ENCODE data around the gene FGA.
"Not testable (repeated sequence)": the region's sequence is repeated elsewhere in the genome, so short reads cannot be mapped to it uniquely, and the experiment has no call there.

Gene FGA

GRCh38 chr4:154606728-154607723 is 16.5 kb upstream of the FGA start:
- no peak overlapping the region for H3K4me2 ChIP-seq (ENCODE audit: low read length)
- peaks cover 3% of the 10 kb centered on the region for H3K4me1 ChIP-seq (ENCODE audit: control insufficient read depth, insufficient read depth, low read length)
- H3K9ac ChIP-seq (ENCODE audit: low read depth, low read length): no peak overlapping the region
- H3K9me3 ChIP-seq (replicated peaks; ENCODE audit: low read length): no peaks in the 10 kb centered on the region
- no peak overlapping the region for H3K4me3 ChIP-seq (ENCODE audit: low read length)
- H3K36me3 ChIP-seq (ENCODE audit: insufficient read depth, low read length): no peaks in the 10 kb centered on the region
- H3K27me3 ChIP-seq (ENCODE audit: control insufficient read depth, insufficient read depth, low read length): peaks cover 12% of the 10 kb centered on the region

DNA sequence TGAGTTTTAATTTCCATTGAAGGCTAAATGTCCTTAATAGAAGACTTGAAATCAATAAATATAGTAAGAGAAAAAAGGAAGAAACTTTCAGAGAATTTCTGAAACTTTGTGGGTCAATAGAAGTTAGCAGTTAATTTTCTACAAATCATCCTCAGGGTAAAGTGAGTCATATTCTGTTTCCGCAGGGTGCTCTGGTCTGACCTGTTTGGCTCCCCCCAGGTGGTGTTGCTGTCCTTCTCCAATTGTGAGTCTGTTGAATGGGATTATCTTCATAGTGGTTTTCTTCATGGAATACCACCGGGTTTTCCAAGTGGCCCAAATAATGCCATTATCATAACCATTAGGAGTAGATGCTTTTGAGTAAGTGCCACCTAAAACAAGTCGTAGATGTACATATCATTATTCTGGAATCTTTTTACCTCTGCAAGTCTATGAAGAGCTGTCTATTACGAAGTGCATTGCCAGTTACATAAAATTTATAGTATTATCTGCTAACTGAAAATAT is 14.2 kb upstream of the FGA start:
- H3K4me1 ChIP-seq (ENCODE audit: control insufficient read depth, insufficient read depth, low read length): peaks cover 3% of the 10 kb centered on the region
- no peak overlapping the region for H3K9ac ChIP-seq (ENCODE audit: low read depth, low read length)
- H3K36me3 ChIP-seq (ENCODE audit: insufficient read depth, low read length): no peaks in the 10 kb centered on the region
- no peak overlapping the region for H3K4me2 ChIP-seq (ENCODE audit: low read length)
- no peak overlapping the region for H3K4me3 ChIP-seq (ENCODE audit: low read length)
- H3K9me3 ChIP-seq (replicated peaks; ENCODE audit: low read length): no peaks in the 10 kb centered on the region
- peaks cover 12% of the 10 kb centered on the region for H3K27me3 ChIP-seq (ENCODE audit: control insufficient read depth, insufficient read depth, low read length)

DNA sequence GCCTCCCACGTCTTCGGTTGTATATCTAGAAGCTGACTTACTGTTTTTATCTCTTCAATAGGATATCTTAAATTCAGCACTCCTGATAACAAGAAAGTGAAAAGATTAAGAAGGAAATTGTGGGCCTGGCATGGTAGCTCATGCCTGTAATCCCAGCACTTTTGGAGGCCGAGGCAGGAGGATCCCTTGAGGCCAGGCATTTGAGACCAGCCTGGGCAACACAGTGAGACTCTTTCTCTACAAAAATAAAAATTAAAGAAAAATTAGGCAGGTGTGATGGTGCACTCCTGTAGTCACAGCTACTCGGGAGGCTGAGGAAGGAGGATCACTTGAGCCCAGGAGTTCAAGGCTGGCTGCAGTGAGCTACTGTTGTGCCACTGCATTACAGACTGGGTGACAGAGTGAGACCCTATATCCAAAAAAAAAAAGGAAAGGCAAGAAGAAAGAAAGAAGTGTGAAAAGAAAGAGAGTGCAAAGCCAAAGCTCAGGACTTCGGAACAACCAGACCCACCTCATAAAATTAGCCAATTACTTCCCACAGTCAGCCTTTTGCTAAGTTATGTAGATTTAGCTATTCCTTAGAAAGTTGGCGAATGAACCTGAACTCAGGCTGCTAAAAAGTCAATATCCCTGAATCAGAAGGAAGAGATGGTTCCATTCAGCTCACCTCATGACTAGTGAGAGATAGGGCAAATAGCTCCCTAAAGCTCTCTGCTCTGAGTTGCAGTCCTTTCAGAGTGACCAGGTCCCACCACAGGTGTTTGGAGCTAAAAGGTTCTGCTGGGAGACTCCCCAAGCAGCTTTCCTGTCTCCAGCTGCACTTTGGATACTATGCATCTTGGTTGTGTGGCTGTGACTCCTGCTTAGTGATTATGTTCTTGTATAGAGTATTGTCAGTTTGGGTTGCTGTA is 12.7 kb upstream of the FGA start:
- Histone ChIP-seq H3K4me1 (ENCODE audit: control insufficient read depth, insufficient read depth, low read length) (peaks cover 3% of the 10 kb centered on the region), H3K9ac (ENCODE audit: low read depth, low read length) (no peak overlapping the region), H3K4me2 (ENCODE audit: low read length) (no peak overlapping the region), H3K4me3 (ENCODE audit: low read length) (no peak overlapping the region), H3K36me3 (ENCODE audit: insufficient read depth, low read length) (no peaks in the 10 kb centered on the region), H3K27me3 (ENCODE audit: control insufficient read depth, insufficient read depth, low read length) (peaks cover 5% of the 10 kb centered on the region), H3K9me3 (replicated peaks; ENCODE audit: low read length) (no peaks in the 10 kb centered on the region)

DNA sequence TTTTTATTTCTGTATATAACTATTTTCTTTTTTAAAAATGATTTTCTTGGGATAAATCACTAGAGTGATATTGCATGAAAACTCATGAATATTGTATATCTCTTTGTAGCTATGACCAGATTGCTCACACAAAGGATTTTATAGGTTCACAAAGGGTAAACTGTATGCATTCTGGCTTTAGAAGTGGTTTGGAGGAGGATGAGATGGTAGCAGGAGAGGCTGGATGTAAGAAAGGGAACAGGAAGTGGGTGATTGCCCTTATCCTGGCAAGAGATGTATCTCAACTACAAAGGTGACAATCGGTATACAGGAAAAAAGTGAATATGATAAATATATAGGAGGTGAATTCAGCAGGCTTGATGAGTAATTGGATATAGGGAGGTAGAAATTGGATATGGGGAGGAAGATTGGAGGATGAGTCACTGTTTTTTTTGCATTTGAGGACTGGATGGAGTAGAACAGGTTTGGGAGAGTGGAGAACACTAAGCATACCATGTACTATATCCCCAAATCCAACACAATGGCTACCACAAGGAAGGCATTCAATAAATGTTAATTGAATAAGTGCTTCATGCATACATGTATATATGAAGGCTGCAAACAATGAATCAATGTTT is 12.0 kb upstream of the FGA start:
- Histone ChIP-seq H3K9me3 (replicated peaks; ENCODE audit: low read length) (no peaks in the 10 kb centered on the region), H3K4me3 (ENCODE audit: low read length) (no peak overlapping the region), H3K27me3 (ENCODE audit: control insufficient read depth, insufficient read depth, low read length) (peaks cover 5% of the 10 kb centered on the region), H3K4me2 (ENCODE audit: low read length) (no peak overlapping the region), H3K4me1 (ENCODE audit: control insufficient read depth, insufficient read depth, low read length) (peaks cover 3% of the 10 kb centered on the region), H3K36me3 (ENCODE audit: insufficient read depth, low read length) (no peaks in the 10 kb centered on the region), H3K9ac (ENCODE audit: low read depth, low read length) (no peak overlapping the region)

- peaks cover 3% of the 10 kb centered on the region for H3K4me1 ChIP-seq (ENCODE audit: control insufficient read depth, insufficient read depth, low read length)
- H3K4me2 ChIP-seq (ENCODE audit: low read length): no peak overlapping the region
- no peaks in the 10 kb centered on the region for H3K36me3 ChIP-seq (ENCODE audit: insufficient read depth, low read length)
- no peaks in the 10 kb centered on the region for H3K9me3 ChIP-seq (replicated peaks; ENCODE audit: low read length)
- H3K9ac ChIP-seq (ENCODE audit: low read depth, low read length): no peak overlapping the region
- H3K4me3 ChIP-seq (ENCODE audit: low read length): no peak overlapping the region
- no peaks in the 10 kb centered on the region for H3K27me3 ChIP-seq (ENCODE audit: control insufficient read depth, insufficient read depth, low read length)
These were observed 7.5 kb upstream of the FGA start for GRCh38 chr4:154597798-154598774.

DNA sequence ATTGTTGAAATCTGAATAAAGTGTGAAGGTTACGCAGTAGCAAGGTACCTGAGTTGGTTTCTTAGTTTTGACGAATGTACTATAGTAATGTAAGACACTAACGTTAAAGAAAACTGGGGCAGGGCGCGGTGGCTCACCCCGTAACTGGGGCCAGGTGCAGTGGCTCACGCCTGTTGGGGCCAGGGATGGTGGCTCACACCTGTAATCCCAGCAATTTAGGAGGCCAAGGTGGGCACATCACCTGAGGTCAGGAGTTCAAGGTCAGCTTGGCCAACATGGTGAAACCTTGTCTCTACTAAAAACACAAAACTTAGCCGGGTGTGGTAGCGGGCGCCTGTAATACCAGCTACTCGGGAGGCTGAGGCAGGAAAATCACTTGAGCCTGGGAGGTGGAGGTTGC is 6.7 kb upstream of the FGA start:
- H3K9me3 ChIP-seq (replicated peaks; ENCODE audit: low read length); H3K36me3 ChIP-seq (ENCODE audit: insufficient read depth, low read length): not testable (repeated sequence)

GRCh38 chr4:154595807-154596206 is 5.3 kb upstream of the FGA start:
- Histone ChIP-seq H3K27me3 (ENCODE audit: control insufficient read depth, insufficient read depth, low read length) (peaks cover under 1% of the 10 kb centered on the region), H3K4me1 (ENCODE audit: control insufficient read depth, insufficient read depth, low read length) (no peaks in the 10 kb centered on the region), H3K4me2 (ENCODE audit: low read length) (no peak overlapping the region)

More for the DNA sequence above, 6.7 kb upstream of the FGA start:
- H3K27me3 ChIP-seq (ENCODE audit: control insufficient read depth, insufficient read depth, low read length); H3K4me3 ChIP-seq (ENCODE audit: low read length); H3K9ac ChIP-seq (ENCODE audit: low read depth, low read length); H3K4me1 ChIP-seq (ENCODE audit: control insufficient read depth, insufficient read depth, low read length); H3K4me2 ChIP-seq (ENCODE audit: low read length): not testable (repeated sequence)

GRCh38 chr4:154594343-154594742 is 3.8 kb upstream of the FGA start:
- not testable (repeated sequence) for H3K27me3 ChIP-seq (ENCODE audit: control insufficient read depth, insufficient read depth, low read length); H3K36me3 ChIP-seq (ENCODE audit: insufficient read depth, low read length); H3K4me1 ChIP-seq (ENCODE audit: control insufficient read depth, insufficient read depth, low read length)

More at GRCh38 chr4:154595807-154596206, 5.3 kb upstream of the FGA start:
- no peak overlapping the region for H3K9ac ChIP-seq (ENCODE audit: low read depth, low read length)
- H3K4me3 ChIP-seq (ENCODE audit: low read length): no peak overlapping the region
- H3K9me3 ChIP-seq (replicated peaks; ENCODE audit: low read length): no peaks in the 10 kb centered on the region
- no peaks in the 10 kb centered on the region for H3K36me3 ChIP-seq (ENCODE audit: insufficient read depth, low read length)

DNA sequence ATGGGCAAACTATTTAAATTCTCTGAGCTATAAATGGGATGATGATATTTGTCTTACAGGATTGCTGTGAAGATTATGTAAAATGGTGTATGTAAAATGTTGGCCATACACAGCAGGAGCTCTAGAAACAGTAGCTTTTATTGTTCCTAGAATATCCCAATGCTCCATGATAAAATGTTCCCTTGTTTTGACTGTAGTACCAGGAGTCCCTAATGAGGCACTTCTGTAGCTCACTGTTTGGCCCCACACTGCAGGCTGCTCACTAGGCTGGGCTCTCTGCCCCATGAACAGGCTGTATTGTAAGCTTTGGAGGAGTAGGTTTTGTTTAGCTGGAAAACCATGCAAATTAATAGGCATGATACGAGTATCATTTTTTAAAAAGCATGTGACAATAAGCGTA is 3.3 kb upstream of the FGA start:
- H3K4me1 ChIP-seq (ENCODE audit: control insufficient read depth, insufficient read depth, low read length): no peaks in the 10 kb centered on the region
- no peak overlapping the region for H3K4me3 ChIP-seq (ENCODE audit: low read length)
- H3K4me2 ChIP-seq (ENCODE audit: low read length): no peak overlapping the region
- H3K9me3 ChIP-seq (replicated peaks; ENCODE audit: low read length): no peaks in the 10 kb centered on the region
- peaks cover 13% of the 10 kb centered on the region for H3K27me3 ChIP-seq (ENCODE audit: control insufficient read depth, insufficient read depth, low read length)
- no peak overlapping the region for H3K9ac ChIP-seq (ENCODE audit: low read depth, low read length)
- H3K36me3 ChIP-seq (ENCODE audit: insufficient read depth, low read length): no peaks in the 10 kb centered on the region

More at GRCh38 chr4:154594343-154594742, 3.8 kb upstream of the FGA start:
- H3K9ac ChIP-seq (ENCODE audit: low read depth, low read length); H3K4me2 ChIP-seq (ENCODE audit: low read length); H3K4me3 ChIP-seq (ENCODE audit: low read length); H3K9me3 ChIP-seq (replicated peaks; ENCODE audit: low read length): not testable (repeated sequence)

DNA sequence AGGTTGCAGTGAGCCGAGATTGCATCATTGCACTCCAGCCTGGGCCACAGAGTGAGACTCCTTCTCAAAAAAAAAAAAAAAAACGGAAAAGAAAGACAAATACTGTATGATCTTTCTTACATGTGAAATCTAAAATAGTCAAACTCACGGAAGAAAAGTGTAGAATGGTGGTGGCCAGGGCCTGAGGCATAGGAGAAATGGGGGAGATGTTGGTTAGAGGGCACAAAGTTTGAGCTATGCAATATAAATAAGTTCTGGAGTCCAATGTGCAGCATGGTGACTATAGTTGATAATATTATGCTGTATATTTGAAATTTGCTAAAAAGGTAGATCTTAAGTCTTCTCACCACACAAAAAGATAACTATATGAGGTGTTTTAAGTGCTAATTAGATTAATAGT is 1.3 kb upstream of the FGA start:
- Histone ChIP-seq H3K9ac (ENCODE audit: low read depth, low read length) (no peak overlapping the region), H3K27me3 (ENCODE audit: control insufficient read depth, insufficient read depth, low read length) (peaks cover 25% of the 10 kb centered on the region), H3K4me2 (ENCODE audit: low read length) (no peak overlapping the region), H3K9me3 (replicated peaks; ENCODE audit: low read length) (no peaks in the 10 kb centered on the region), H3K4me1 (ENCODE audit: control insufficient read depth, insufficient read depth, low read length) (no peaks in the 10 kb centered on the region), H3K4me3 (ENCODE audit: low read length) (no peak overlapping the region), H3K36me3 (ENCODE audit: insufficient read depth, low read length) (no peaks in the 10 kb centered on the region)
